Occipital lobe (tissue), 2 donors: ENCODE results near the gene GLYATL3. TPM values are rescaled to one million over a fixed set of nuclear protein-coding genes. Genes with fewer than 3 reads are reported as not detected.

Source experiments
- DNase-seq: peaks from one replicate; lab custom pipeline; 2025; lab: John Stamatoyannopoulos, UW
- total RNA-seq: library from RNA; depleted of rRNA; stranded (reverse); fragments of >200 nt; gene quantifications from one replicate; pipeline ENCODE4 v1.2.3, GENCODE V29; 2014

Gene GLYATL3
- total RNA-seq, 1 donor from 2014 or later: not detected

GRCh38 chr6:49514571-49515484 lies 15.1 kb downstream of the GLYATL3 start:
- no peak for DNase-seq

GRCh38 chr6:49515485-49516146 lies 15.9 kb downstream of the GLYATL3 start:
- DNase-seq: no peak

- DNase-seq: no peak
Measured at GRCh38 chr6:49516147-49516505, 16.4 kb downstream of the GLYATL3 start.

GRCh38 chr6:49517919-49518318 lies 18.2 kb downstream of the GLYATL3 start:
- DNase-seq: no peak

GRCh38 chr6:49519660-49520059 lies 19.9 kb downstream of the GLYATL3 start:
- no peak for DNase-seq

- DNase-seq: no peak
Measured at GRCh38 chr6:49522710-49523593, 23.2 kb downstream of the GLYATL3 start.

GRCh38 chr6:49523901-49524300 lies 24.2 kb downstream of the GLYATL3 start:
- no peak for DNase-seq

GRCh38 chr6:49524541-49524940 lies 24.8 kb downstream of the GLYATL3 start:
- DNase-seq: no peak

GRCh38 chr6:49526598-49526997 lies 26.9 kb downstream of the GLYATL3 start:
- DNase-seq: no peak

- DNase-seq: no peak
Measured at GRCh38 chr6:49527320-49527719, 27.6 kb downstream of the GLYATL3 start.

GRCh38 chr6:49528571-49528970 lies 28.8 kb downstream of the GLYATL3 start:
- DNase-seq: no peak

- DNase-seq: no peak
Measured at GRCh38 chr6:49530141-49530776, 30.5 kb downstream of the GLYATL3 start.

- no peak for DNase-seq
Measured at GRCh38 chr6:49531774-49532569, 32.2 kb downstream of the GLYATL3 start.

GRCh38 chr6:49535795-49536194 lies 36.1 kb downstream of the GLYATL3 start:
- DNase-seq: no peak

GRCh38 chr6:49539102-49539501 lies 39.4 kb downstream of the GLYATL3 start:
- no peak for DNase-seq

- no peak for DNase-seq
Measured at GRCh38 chr6:49540614-49541013, 40.9 kb downstream of the GLYATL3 start.

GRCh38 chr6:49541210-49541724 lies 41.5 kb downstream of the GLYATL3 start:
- DNase-seq: no peak

GRCh38 chr6:49541936-49542335 lies 42.2 kb downstream of the GLYATL3 start:
- no peak for DNase-seq

- DNase-seq: no peak
Measured at GRCh38 chr6:49543087-49543858, 43.5 kb downstream of the GLYATL3 start.
